ENCODE measurements around the gene DCBLD1. TPM values are rescaled to one million over a fixed set of nuclear protein-coding genes. Genes with fewer than 3 reads are reported as not detected.

The DCBLD1 gene
- total RNA-seq, 4 donors from 2014 or later, result 19.8 to 35.0 (median 27.8) TPM

DNA sequence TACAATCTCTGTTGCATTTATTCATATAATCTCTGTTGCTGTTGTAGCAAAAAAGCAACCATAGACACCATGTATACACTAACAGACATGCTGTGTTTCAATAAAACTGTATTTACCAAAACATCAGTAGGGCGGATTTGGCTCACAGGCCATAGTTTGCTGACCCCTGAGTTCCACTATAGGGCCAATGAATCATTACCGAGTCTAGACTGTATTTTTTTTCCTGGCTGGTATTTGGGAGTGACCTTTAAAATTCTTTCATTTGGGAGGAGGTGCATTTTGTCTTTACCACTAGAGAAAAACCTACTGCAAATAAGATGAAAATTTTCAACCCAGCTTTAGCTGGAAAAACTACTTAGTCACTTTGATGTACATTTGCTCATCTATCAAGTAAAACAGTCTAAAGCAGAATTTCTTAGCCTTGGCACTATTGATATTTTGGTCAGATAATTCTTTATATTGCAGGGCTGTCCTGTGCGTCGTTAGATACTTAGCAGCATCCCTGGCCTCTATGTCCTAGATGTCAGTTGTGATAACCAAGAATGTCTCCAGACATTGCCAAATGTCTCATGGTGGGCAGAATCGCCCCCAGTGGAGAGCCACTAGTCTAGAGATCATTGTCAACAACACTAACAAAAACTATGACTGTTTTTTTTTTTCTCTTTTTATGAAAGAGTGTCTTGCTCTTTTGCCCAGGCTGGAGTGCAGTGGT, 39.5 kb downstream of the DCBLD1 start:
- Histone ChIP-seq H3K4me1 (no peaks in the 10 kb centered on the region), H3K36me3 (peaks cover 0 to 6% (median 0%) of the 10 kb centered on the region in 3 donors), H3K27ac (no peak overlapping the region), H3K4me3 (no peak overlapping the region), H3K27me3 (no peaks in the 10 kb centered on the region), H3K9me3 (no peaks in the 10 kb centered on the region)
- TF ChIP-seq, protein P1, sequence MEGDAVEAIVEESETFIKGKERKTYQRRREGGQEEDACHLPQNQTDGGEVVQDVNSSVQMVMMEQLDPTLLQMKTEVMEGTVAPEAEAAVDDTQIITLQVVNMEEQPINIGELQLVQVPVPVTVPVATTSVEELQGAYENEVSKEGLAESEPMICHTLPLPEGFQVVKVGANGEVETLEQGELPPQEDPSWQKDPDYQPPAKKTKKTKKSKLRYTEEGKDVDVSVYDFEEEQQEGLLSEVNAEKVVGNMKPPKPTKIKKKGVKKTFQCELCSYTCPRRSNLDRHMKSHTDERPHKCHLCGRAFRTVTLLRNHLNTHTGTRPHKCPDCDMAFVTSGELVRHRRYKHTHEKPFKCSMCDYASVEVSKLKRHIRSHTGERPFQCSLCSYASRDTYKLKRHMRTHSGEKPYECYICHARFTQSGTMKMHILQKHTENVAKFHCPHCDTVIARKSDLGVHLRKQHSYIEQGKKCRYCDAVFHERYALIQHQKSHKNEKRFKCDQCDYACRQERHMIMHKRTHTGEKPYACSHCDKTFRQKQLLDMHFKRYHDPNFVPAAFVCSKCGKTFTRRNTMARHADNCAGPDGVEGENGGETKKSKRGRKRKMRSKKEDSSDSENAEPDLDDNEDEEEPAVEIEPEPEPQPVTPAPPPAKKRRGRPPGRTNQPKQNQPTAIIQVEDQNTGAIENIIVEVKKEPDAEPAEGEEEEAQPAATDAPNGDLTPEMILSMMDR (IDR thresholded peaks at IDR 0.05), result no peak
- no peak for TF ChIP-seq POLR2A (IDR thresholded peaks at IDR 0.05)
- DNase-seq, result no peak

DNA sequence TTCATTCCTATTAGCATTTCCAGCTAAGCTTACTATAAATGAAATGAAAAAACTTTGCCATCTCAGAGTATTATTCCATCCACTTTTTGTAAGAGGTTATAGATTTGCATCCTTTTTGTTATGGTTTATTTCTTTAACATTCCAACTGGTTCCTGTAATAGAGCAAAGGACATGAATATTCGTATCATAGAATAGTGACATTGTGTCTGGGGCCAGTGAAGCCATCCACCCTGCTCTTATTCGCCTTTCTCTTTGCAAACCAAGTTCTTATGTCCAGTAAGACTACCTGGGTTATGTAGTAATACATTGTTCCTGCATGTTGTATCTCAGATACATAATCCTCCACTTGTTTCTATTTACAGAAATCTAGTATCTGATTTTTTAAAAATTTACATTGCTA, 43.1 kb downstream of the DCBLD1 start:
- Histone ChIP-seq H3K4me1 (no peaks in the 10 kb centered on the region), H3K27me3 (no peaks in the 10 kb centered on the region), H3K4me3 (no peak overlapping the region), H3K36me3 (peaks cover 0 to 6% (median 0%) of the 10 kb centered on the region in 3 donors), H3K27ac (no peak overlapping the region), H3K9me3 (no peaks in the 10 kb centered on the region)
- TF ChIP-seq, protein P1 (IDR thresholded peaks at IDR 0.05), result no peak
- no peak for TF ChIP-seq POLR2A (IDR thresholded peaks at IDR 0.05)
- DNase-seq, result no peak

DNA sequence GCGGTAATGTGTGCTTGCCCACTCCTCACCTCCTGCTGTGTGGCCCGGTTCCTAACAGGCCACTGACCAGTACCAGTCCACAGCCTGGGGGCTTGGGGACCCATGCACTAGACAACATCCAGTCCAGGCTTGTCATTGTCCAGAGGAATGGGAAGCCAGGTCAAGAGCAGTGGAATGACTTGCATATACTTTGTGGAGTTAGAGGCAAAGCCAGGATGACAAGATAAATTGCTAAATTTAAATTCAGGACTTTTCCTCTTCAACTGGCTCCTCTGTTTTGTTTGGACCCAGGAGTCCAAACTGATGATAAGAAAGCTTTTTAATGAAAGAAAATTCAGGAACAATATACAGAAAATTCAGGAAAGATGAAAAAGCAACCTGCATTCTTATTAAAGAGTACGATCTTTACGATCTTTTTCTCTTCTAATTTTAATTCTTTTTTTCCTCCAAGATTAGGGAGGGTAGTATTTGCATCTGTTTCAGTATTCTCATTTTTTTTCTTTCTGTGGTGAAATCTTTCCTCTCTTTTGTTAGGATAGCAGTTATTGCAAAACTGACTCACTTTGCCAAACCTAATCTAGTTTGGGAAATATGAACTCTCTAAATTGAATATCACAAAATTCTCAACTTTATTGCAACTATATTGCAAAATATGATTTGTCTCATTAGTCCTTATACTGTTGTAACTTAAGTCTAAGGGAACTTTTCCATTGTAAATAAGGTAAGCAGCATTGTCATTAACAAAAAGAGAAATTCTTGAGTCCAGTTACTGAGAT, 48.2 kb downstream of the DCBLD1 start:
- H3K27me3 ChIP-seq, result no peaks in the 10 kb centered on the region
- DNase-seq, result no peak
- TF ChIP-seq POLR2A (IDR thresholded peaks at IDR 0.05), result no peak
- TF ChIP-seq, protein P1 (IDR thresholded peaks at IDR 0.05), result no peak
- H3K36me3 ChIP-seq, result peaks cover 0 to 5% (median 0%) of the 10 kb centered on the region in 3 donors
- H3K4me3 ChIP-seq, result no peak overlapping the region
- H3K4me1 ChIP-seq, result no peaks in the 10 kb centered on the region
- H3K27ac ChIP-seq, result peak overlapping the region in 1 of 4 donors; percentile 12
- H3K9me3 ChIP-seq, result no peaks in the 10 kb centered on the region

DNA sequence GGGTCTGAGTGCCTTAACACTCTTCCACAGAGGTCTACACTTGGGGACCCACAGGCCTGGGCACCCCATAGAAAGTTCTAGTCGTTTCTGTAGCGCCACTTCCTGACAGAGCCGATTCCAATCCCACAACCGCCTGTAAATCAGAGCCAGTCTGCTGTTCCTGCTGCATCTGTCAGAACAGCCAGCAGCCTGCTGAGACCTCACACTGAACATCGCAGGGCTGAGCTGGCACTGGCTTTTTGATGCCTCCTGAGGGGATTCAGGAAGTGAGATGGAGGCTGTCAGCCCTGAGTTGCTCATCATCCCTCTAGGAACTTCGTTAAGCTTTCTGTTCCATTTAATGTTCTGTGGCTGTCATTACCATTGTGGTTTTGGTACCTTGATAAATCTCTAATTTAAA, 48.9 kb downstream of the DCBLD1 start:
- no peak for DNase-seq
- Histone ChIP-seq H3K27ac (no peak overlapping the region), H3K4me3 (no peak overlapping the region), H3K36me3 (peaks cover 0 to 5% (median 0%) of the 10 kb centered on the region in 3 donors), H3K27me3 (no peaks in the 10 kb centered on the region), H3K4me1 (no peaks in the 10 kb centered on the region), H3K9me3 (no peaks in the 10 kb centered on the region)
- TF ChIP-seq, protein P1 (IDR thresholded peaks at IDR 0.05), result no peak
- TF ChIP-seq POLR2A (IDR thresholded peaks at IDR 0.05), result no peak

DNA sequence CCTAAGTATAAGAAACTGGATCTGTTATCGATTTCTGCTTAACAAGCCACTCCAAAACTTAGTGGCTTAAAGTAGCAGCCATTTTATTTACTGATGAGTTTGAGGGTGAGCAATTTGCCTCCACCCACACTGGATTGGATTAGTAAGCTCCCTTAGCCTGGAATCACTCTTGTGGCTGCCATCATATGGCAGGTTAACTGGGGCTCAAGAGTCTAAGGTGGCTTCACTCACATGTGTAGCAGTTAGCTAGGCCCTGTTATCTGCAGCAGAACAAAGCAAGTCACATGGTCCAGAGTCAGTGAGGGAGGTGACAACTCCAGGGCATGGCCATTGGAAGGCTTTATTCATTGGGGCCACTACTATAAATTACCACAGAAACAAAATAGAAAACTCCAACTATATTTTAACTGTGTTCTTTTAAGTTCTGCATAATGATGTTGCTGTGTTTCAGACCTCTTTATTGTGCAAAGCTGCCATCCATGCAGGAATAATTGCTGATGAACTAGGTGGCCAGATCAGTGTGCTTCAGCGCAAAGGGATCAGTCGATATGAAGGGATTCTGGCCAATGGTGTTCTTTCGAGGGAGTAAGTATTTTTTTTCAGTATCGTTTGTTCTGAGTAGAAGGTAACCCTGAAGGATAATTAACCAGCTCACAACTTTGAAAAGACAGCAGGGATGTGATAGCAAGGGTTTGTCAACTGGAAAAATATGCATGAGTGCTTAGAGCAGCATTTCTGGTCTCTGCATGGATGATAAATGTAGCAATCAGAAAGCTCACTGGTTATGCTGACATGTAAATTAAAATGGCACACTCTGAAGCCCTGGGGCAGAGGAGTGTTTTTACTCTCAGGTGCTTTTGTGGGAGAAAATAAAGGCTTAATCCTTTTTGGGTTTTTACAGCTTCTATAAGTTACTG, 49.6 kb downstream of the DCBLD1 start:
- H3K36me3 ChIP-seq, result peaks cover 0 to 5% (median 0%) of the 10 kb centered on the region in 3 donors
- no peaks in the 10 kb centered on the region for H3K9me3 ChIP-seq
- H3K27me3 ChIP-seq, result no peaks in the 10 kb centered on the region
- H3K4me3 ChIP-seq, result no peak overlapping the region
- DNase-seq, result no peak
- H3K27ac ChIP-seq, result no peak overlapping the region
- no peak for TF ChIP-seq POLR2A (IDR thresholded peaks at IDR 0.05)
- TF ChIP-seq, protein P1 (IDR thresholded peaks at IDR 0.05), result no peak
- no peaks in the 10 kb centered on the region for H3K4me1 ChIP-seq

Measured in Peyer's patch (tissue), 4 donors.